Neutrophil (primary cell): ENCODE measurements around the gene ATXN7L3.

Experiments
- H3K27ac ChIP-seq: fragments of 200-600 bp; sonication (generic); 2 replicates; pipeline ENCODE4 v1.5.1; 2016; ENCODE audit warnings: mild to moderate bottlenecking, moderate library complexity
- H3K27me3 ChIP-seq: fragments of 200-600 bp; sonication (generic); 2 replicates; pipeline ENCODE4 v1.6.0; 2016; ENCODE audit warnings: mild to moderate bottlenecking
- H3K36me3 ChIP-seq: fragments of 200-600 bp; sonication (generic); 2 replicates; pipeline ENCODE4 v1.5.1; 2017
- H3K4me1 ChIP-seq, 2 experiments: fragments of 200-600 bp in 1 of 2; sonication (generic) in 1 of 2; 1 replicate in 1 of 2; 2 replicates in 1 of 2; pipeline versions ENCODE4 v1.5.1 to v1.6.1; 2013 to 2016; ENCODE audit warnings: low read depth in 1 of 2, low read length in 1 of 2, mild to moderate bottlenecking in 1 of 2, moderate library complexity in 1 of 2; ENCODE audit not compliant: control insufficient read depth in 1 of 2, insufficient read depth in 1 of 2
- H3K4me3 ChIP-seq, 2 experiments: fragments of 200-600 bp in 1 of 2; sonication (generic) in 1 of 2; 1 replicate in 1 of 2; 2 replicates in 1 of 2; pipeline ENCODE4 v1.5.1; 2013 to 2016; ENCODE audit warnings: low read depth in 1 of 2, low read length in 1 of 2, mild to moderate bottlenecking in 1 of 2, moderate library complexity in 1 of 2
- H3K9me3 ChIP-seq: fragments of 200-600 bp; sonication (generic); 2 replicates; pipeline ENCODE4 v1.5.1; 2016
- TF ChIP-seq, protein P1 (sequence below): fragments of 200-600 bp; sonication (generic); IDR thresholded peaks from 2 replicates; pipeline ENCODE4 v1.5.1; 2016; ENCODE audit warnings: antibody characterized with exemption

Gene ATXN7L3

DNA sequence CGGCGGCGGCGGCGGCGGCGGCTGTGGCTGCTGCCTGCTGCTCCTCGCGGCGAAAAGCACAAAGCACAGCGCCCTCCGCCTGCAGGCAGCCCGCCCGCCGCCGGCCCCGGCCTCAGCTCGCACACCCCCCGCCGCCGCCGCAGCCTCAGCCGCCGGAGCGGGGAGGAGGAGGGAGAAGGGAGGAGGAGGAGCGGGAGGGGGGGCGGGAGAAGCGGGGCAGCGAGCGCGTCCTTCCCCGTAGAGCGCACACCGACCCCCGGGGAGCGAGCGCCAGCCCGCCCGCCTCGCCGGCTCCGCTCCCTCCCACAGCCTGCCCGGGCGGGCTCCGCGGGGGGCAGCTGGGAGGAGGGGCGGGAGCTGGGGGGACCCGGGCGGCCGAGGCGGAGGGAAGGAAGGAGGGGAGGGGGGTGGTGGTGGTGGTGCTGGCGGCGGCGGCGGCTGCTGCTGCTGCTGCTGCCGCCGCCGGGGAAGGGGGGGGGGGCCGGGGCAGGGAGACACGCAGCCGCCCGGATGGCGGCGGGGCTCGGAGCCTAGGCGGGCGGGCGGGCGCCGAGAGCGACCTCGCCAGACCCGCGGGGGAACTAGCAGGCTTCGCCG is 20.0 kb upstream of the ATXN7L3 start, which contains the start of gene UBTF:
Gene UBTF, minus strand, starts transcription at position 60 of the 597 bp plus-strand sequence. CDS start 1,446 bp downstream, outside the sequence.
- H3K4me1 ChIP-seq, result peaks cover 32 to 38% of the 10 kb centered on the region in 2 experiments
- peak within 1 kb of the TSS; percentile 97 for H3K27ac ChIP-seq
- peaks cover 28% of the 10 kb centered on the region for H3K27me3 ChIP-seq
- TF ChIP-seq, protein P1, sequence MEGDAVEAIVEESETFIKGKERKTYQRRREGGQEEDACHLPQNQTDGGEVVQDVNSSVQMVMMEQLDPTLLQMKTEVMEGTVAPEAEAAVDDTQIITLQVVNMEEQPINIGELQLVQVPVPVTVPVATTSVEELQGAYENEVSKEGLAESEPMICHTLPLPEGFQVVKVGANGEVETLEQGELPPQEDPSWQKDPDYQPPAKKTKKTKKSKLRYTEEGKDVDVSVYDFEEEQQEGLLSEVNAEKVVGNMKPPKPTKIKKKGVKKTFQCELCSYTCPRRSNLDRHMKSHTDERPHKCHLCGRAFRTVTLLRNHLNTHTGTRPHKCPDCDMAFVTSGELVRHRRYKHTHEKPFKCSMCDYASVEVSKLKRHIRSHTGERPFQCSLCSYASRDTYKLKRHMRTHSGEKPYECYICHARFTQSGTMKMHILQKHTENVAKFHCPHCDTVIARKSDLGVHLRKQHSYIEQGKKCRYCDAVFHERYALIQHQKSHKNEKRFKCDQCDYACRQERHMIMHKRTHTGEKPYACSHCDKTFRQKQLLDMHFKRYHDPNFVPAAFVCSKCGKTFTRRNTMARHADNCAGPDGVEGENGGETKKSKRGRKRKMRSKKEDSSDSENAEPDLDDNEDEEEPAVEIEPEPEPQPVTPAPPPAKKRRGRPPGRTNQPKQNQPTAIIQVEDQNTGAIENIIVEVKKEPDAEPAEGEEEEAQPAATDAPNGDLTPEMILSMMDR, result no peak
- H3K36me3 ChIP-seq, result peaks cover 28% of the 10 kb centered on the region
- no peaks in the 10 kb centered on the region for H3K9me3 ChIP-seq
- H3K4me3 ChIP-seq, result peak within 1 kb of the TSS; percentile 72 to 78

DNA sequence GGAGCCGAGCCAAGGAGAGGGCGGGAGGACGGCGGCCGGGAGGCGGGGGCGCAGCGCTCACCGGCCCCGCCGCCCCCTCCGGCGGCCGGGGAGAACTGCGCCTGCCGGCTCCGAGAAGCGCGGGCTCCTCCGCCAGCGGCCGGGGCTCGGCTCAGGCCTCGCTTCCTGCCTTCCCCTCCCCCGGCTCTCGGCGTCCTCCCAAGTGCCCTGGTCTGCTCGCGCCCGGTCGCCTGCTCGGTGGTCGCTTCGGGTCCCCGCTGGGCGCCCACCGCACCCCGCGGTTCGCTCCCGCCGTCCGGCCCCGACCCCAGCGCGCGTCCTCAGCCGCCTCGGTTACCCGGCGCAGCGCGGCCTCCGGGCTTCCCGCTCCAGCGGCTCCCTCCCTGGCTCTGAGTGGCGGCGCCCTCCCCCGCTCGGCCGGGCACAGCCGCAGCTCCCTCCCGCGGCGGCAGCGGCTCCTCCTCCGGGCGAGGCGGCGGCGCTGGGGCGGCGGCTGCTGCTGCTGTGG is 19.5 kb upstream of the ATXN7L3 start:
- Histone ChIP-seq H3K9me3 (no peaks in the 10 kb centered on the region), H3K4me1 (peaks cover 32 to 38% of the 10 kb centered on the region in 2 experiments), H3K27ac (peak overlapping the region; percentile 97), H3K4me3 (peak overlapping the region; percentile 72 to 78), H3K36me3 (peaks cover 34% of the 10 kb centered on the region), H3K27me3 (peaks cover 24% of the 10 kb centered on the region)
- TF ChIP-seq, protein P1, result peak; percentile 79

DNA sequence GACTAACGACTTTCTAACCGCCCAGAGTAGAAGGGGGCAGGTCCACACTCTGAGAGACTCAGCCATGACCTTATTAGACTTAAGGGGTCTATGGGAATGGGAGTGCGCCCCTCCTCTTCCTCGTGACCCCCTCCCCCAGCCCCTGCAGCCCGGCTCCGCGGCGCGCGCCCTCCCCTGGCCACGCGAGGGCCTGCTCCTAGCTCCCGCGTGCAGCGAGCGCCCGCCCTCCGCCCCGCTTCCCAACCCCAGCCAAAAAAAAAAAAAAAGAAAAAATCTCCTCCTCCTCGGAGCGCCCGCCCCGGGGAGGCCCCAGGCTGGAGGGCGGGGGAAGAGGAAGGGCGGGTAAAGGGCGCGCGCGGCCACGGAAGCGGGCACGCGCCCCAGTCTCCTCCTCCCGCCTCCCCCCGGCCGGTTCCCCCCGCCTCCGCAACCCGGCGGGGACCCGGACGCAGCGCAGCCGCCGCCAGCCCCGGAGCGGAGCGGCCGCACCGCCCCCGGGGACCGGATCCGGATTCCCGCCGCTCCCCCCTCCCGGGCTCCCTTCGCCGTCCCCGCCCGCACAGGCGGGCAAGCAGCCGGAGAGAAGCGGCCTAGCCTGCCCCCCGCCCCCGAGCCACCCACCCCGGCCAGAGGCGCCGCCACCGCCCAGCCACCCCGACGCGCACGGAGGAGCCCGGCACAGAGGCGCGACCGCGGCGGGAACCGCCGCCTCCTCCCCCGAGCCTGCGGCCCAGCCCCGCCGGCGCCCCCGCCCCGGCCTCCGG is 18.8 kb upstream of the ATXN7L3 start:
- H3K4me1 ChIP-seq, result peaks cover 32 to 38% of the 10 kb centered on the region in 2 experiments

DNA sequence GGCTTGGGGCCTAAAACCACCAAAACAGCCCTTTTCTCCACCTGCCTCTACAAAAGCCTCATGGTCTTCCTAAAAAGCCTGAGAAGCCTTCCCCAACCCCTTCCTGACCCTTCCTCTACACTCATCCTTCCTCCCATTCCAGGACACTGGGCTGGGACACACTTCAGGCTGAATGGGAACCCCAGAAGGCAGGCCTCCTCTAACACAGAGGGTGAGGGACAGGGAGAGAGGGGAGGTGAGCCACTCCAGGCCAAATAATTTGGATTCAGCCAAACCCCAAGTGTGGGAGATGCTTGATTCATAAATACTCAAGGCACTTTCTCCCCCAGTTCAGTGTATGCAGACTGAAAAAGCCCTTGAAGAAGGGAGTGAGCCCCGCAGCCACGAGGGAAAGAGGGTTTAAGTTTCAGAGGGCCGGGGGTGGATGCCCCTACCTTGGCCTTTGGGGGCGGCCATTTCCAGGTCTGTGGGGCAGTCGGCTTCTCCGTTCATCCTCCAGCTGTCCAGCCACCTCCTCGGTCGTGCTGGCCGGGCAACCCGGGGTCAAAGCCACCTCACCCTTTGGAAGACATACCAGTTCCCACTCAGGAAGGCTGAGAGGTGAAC is 18.2 kb upstream of the ATXN7L3 start:
- Histone ChIP-seq H3K27ac (peak overlapping the region; percentile 97), H3K4me1 (peaks cover 32 to 38% of the 10 kb centered on the region in 2 experiments), H3K36me3 (peaks cover 47% of the 10 kb centered on the region), H3K9me3 (no peaks in the 10 kb centered on the region), H3K27me3 (peaks cover 17% of the 10 kb centered on the region), H3K4me3 (peak overlapping the region; percentile 72 to 78)
- TF ChIP-seq, protein P1, result no peak

More for the DNA sequence above, 18.8 kb upstream of the ATXN7L3 start:
- peak overlapping the region; percentile 97 for H3K27ac ChIP-seq
- H3K36me3 ChIP-seq, result peaks cover 40% of the 10 kb centered on the region
- TF ChIP-seq, protein P1, result peak; percentile 69
- H3K27me3 ChIP-seq, result peaks cover 19% of the 10 kb centered on the region
- no peaks in the 10 kb centered on the region for H3K9me3 ChIP-seq
- peak overlapping the region; percentile 72 to 78 for H3K4me3 ChIP-seq

DNA sequence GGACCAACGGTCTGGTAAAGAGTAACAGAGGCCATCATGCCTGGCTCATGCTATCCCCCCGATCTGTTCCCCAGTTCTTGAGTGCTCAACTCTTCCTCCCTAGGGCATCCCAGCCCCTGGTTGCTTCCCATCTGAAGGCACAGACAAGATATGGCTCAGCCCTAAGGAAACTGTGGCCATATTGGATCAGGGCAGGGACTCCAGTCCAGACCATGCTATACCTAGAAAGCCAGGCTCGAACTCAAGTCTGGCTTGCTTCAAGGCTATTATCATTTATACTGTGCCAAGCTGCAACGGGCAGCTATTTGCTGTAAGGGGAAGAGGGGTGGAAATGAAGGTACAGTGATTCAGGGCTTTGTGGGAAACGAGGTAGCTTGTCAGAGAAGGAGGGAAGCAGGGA is 17.0 kb upstream of the ATXN7L3 start:
- Histone ChIP-seq H3K36me3 (peaks cover 59% of the 10 kb centered on the region), H3K4me3 (no peak overlapping the region)

More for the DNA sequence above, 17.0 kb upstream of the ATXN7L3 start:
- Histone ChIP-seq H3K9me3 (no peaks in the 10 kb centered on the region), H3K4me1 (peaks cover 24 to 30% of the 10 kb centered on the region in 2 experiments), H3K27ac (no peak overlapping the region), H3K27me3 (peaks cover 8% of the 10 kb centered on the region)
- TF ChIP-seq, protein P1, result no peak
